ENCODE data around the gene ACSM2A.
"Not testable (repeated sequence)": the region's sequence is repeated elsewhere in the genome, so short reads cannot be mapped to it uniquely, and the experiment has no call there.

Gene ACSM2A

GRCh38 chr16:20451364-20451763 is at the start of gene ACSM2A:
ACSM2A (plus strand) TSS chr16:20451521; CDS start chr16:20460115, 8,594 bp downstream.
- DNase-seq (ENCODE audit: low spot score); CTCF ChIA-PET; POLR2A ChIA-PET (ENCODE audit: low non-redundant PET); H3K27ac ChIP-seq: not testable (repeated sequence)

- H3K27ac ChIP-seq, result no peak overlapping the region
- POLR2A ChIA-PET (ENCODE audit: low non-redundant PET), result no interaction called here
- DNase-seq (ENCODE audit: low spot score), result no peak
- CTCF ChIA-PET, result interaction anchor here (1.4 kb wide), 1 partner anchor 17 kb away, joined by 4 read pairs; no protein-coding TSS in a partner anchor
- TF ChIP-seq CTCF (conservative IDR thresholded peaks at IDR 0.05; ENCODE audit: low read depth), result no peak
Measured at GRCh38 chr16:20402651-20403050, 48.7 kb upstream of the ACSM2A start.

DNA sequence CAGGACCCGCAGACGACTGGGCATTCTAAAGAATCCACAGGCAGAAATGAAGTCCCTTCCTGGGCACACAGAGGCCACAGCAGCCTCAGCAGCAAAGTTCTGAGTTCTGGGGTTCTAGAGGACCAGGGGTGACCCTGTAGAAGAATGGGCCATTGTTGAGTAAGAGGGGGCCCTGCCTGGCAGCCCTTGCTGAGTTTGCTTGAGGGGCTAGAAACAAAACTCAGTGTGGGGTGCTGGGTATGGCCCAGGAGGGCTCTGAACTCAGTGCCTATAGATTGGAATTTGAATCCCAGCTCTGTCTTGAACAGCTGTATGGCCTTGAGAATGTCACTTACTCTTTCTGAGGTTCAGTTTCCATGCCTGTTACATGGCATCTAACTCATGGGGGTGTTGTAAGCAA is 46.7 kb upstream of the ACSM2A start, which contains the start of gene PDILT:
Gene PDILT (minus strand): TSS at position 101 of the 400 bp plus-strand sequence. CDS start 5,437 bp downstream, outside the sequence.
- H3K27ac ChIP-seq, result no peak within 1 kb of the TSS
- ChIA-PET CTCF (no interaction called here), POLR2A (ENCODE audit: low non-redundant PET) (no interaction called here)
- no peak for TF ChIP-seq CTCF (conservative IDR thresholded peaks at IDR 0.05; ENCODE audit: low read depth)
- no peak for DNase-seq (ENCODE audit: low spot score)

DNA sequence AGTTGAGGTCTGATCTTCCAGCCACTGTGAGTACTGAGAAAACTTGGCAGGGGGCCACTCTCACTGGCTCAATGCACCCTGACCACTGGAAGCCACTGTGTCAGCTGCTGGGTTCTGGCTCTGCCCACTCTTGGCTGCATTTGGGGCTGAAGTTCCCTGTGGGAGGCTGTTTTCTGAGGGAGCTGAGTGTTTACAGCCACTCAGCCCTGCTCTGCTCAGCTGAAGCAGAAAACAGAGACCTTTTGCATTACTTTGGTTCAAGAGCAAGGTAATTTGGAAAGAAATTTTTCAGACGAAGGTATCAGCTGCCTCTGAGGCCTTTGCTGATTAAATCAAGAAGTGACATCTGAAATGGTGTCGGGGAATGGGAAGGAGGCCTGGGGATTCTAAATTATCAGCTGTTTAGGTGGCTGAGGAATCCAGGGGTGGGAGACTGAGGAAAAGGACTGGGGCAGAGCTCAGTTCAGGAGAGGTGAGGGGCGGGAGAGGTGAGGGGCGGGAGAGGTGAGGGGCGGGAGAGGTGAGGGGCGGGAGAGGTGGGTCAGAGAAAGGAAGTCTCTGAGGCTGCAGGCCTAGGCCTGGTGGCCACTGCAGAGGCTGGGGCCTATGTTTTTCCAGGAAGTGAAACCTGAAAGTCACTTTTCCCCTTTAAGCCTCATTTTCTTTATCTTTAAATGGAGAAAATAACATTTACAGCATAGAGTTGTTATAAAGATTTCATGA is 41.8 kb upstream of the ACSM2A start, which contains the start of gene ACSM5:
Gene ACSM5 (plus strand): TSS at position 137 of the 723 bp plus-strand sequence. CDS start 1,951 bp downstream, outside the sequence.
- DNase-seq (ENCODE audit: low spot score), result no peak
- CTCF ChIA-PET, result no interaction called here
- POLR2A ChIA-PET (ENCODE audit: low non-redundant PET), result no interaction called here
- no peak within 1 kb of the TSS for H3K27ac ChIP-seq
- no peak for TF ChIP-seq CTCF (conservative IDR thresholded peaks at IDR 0.05; ENCODE audit: low read depth)

DNA sequence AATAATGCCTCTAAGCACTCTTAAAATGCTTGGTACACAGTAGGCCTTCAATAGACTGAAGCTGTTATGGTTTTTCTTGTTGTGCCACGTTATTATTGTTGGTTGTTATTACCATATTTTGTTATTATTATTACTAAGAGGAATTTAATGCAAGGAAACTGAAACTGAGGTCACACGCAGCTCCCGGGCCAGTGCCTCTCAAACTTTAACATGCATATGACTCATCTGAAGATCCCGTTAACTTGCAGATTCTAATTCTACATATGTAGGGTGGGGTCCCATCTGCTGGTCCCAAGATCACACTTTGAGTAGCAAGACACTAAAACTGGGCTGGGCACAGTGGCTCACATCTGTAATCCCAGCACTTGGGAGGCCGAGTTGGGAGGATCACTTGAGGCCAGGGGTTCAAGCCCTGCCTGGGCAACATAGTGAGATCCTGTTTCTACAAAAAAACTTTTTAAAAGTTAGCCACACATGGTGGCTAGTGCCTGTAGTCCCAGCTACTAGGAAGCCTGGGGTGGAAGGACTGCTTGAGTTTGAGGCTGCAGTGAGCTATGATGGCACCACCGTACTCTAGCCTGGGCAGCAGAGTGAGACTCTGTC is 41.1 kb upstream of the ACSM2A start:
- ChIA-PET CTCF (no interaction called here), POLR2A (ENCODE audit: low non-redundant PET) (no interaction called here)
- no peak for DNase-seq (ENCODE audit: low spot score)
- TF ChIP-seq CTCF (conservative IDR thresholded peaks at IDR 0.05; ENCODE audit: low read depth), result no peak
- H3K27ac ChIP-seq, result no peak overlapping the region

DNA sequence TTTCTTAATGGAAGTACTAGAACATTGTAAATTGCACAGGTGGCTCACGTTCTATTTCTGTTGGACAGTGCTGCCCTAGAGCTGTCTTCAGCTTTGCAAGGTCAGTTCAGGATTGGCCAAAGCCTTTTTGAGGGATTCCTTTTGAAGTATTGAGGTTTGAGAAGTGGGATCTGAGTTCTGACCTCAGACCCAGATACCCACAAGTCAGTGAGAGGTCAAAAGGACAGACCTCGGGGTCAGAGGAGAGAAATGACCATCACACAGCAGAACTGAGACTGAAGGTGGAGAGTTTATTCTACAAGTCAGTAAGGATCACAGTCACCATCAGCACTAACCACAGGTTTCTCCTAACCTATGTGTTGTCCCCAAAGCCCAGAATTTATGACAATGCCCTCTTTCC is 40.3 kb upstream of the ACSM2A start:
- DNase-seq (ENCODE audit: low spot score), result no peak
- CTCF ChIA-PET, result no interaction called here
- no peak for TF ChIP-seq CTCF (conservative IDR thresholded peaks at IDR 0.05; ENCODE audit: low read depth)
- POLR2A ChIA-PET (ENCODE audit: low non-redundant PET), result no interaction called here
- no peak overlapping the region for H3K27ac ChIP-seq

- DNase-seq (ENCODE audit: low spot score), result no peak
- no peak overlapping the region for H3K27ac ChIP-seq
- CTCF ChIA-PET, result interaction anchor here (0.7 kb wide), 1 partner anchor 19 kb away, joined by 3 read pairs; no protein-coding TSS in a partner anchor
- no peak for TF ChIP-seq CTCF (conservative IDR thresholded peaks at IDR 0.05; ENCODE audit: low read depth)
- POLR2A ChIA-PET (ENCODE audit: low non-redundant PET), result no interaction called here
Measured at GRCh38 chr16:20415541-20415940, 35.8 kb upstream of the ACSM2A start.

GRCh38 chr16:20419093-20419492 is 32.2 kb upstream of the ACSM2A start:
- DNase-seq (ENCODE audit: low spot score); CTCF ChIA-PET; POLR2A ChIA-PET (ENCODE audit: low non-redundant PET); H3K27ac ChIP-seq: not testable (repeated sequence)

GRCh38 chr16:20421748-20422147 is 29.6 kb upstream of the ACSM2A start:
- H3K27ac ChIP-seq; CTCF ChIA-PET; POLR2A ChIA-PET (ENCODE audit: low non-redundant PET); DNase-seq (ENCODE audit: low spot score): not testable (repeated sequence)

DNA sequence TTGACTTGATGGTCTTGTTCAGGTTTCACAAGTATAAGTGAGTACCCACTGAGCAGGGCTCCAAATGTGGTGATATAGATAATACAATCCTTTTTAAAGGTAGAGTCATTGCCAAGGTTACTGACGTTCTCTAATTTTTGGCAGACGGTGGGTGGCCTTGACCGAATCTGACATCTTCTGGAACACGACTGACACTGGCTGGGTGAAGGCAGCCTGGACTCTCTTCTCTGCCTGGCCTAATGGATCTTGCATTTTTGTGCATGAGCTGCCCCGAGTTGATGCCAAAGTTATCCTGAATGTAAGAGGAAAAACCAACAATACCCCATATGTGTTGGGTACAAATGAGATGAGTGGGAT is 27.6 kb upstream of the ACSM2A start:
- POLR2A ChIA-PET (ENCODE audit: low non-redundant PET), result not testable (repeated sequence)
- CTCF ChIA-PET, result interaction anchor here (0.5 kb wide), 1 partner anchor 245 kb away, joined by 3 read pairs; no protein-coding TSS in a partner anchor

More for the DNA sequence above, 27.6 kb upstream of the ACSM2A start:
- not testable (repeated sequence) for H3K27ac ChIP-seq; DNase-seq (ENCODE audit: low spot score)
